Measurements from ENCODE around the gene TRIM44. TPM values are rescaled to one million over a fixed set of nuclear protein-coding genes. Genes with fewer than 3 reads are reported as not detected.
"Not testable (repeated sequence)": the region's sequence is repeated elsewhere in the genome, so short reads cannot be mapped to it uniquely, and the experiment has no call there.

The TRIM44 gene
- total RNA-seq, 1 donor = 42.1 TPM

- TF ChIP-seq CTCF (IDR thresholded peaks at IDR 0.05; ENCODE audit: insufficient read depth, low read length) = no peak
- no peak for DNase-seq (ENCODE audit: low read depth)
- H3K4me3 ChIP-seq (ENCODE audit: low read depth, low read length) = no peak overlapping the region
Measured at GRCh38 chr11:35712533-35712932, 50.0 kb downstream of the TRIM44 start.

- DNase-seq (ENCODE audit: low read depth) = peak; percentile 16
- no peak for TF ChIP-seq CTCF (IDR thresholded peaks at IDR 0.05; ENCODE audit: insufficient read depth, low read length)
Measured at GRCh38 chr11:35714882-35715627, 52.5 kb downstream of the TRIM44 start.

GRCh38 chr11:35715677-35716076, 53.1 kb downstream of the TRIM44 start:
- H3K4me3 ChIP-seq (ENCODE audit: low read depth, low read length); DNase-seq (ENCODE audit: low read depth): not testable (repeated sequence)

More at GRCh38 chr11:35714882-35715627, 52.5 kb downstream of the TRIM44 start:
- no peak overlapping the region for H3K4me3 ChIP-seq (ENCODE audit: low read depth, low read length)

- no peak for DNase-seq (ENCODE audit: low read depth)
- H3K4me3 ChIP-seq (ENCODE audit: low read depth, low read length) = no peak overlapping the region
- no peak for TF ChIP-seq CTCF (IDR thresholded peaks at IDR 0.05; ENCODE audit: insufficient read depth, low read length)
Measured at GRCh38 chr11:35717043-35717442, 54.5 kb downstream of the TRIM44 start.

GRCh38 chr11:35717520-35717919, 54.9 kb downstream of the TRIM44 start:
- no peak for DNase-seq (ENCODE audit: low read depth)
- H3K4me3 ChIP-seq (ENCODE audit: low read depth, low read length) = no peak overlapping the region
- TF ChIP-seq CTCF (IDR thresholded peaks at IDR 0.05; ENCODE audit: insufficient read depth, low read length) = no peak

- no peak for TF ChIP-seq CTCF (IDR thresholded peaks at IDR 0.05; ENCODE audit: insufficient read depth, low read length)
- DNase-seq (ENCODE audit: low read depth) = no peak
Measured at GRCh38 chr11:35721651-35722282, 59.2 kb downstream of the TRIM44 start.

GRCh38 chr11:35722641-35723040, 60.1 kb downstream of the TRIM44 start:
- H3K4me3 ChIP-seq (ENCODE audit: low read depth, low read length) = no peak overlapping the region
- no peak for TF ChIP-seq CTCF (IDR thresholded peaks at IDR 0.05; ENCODE audit: insufficient read depth, low read length)
- no peak for DNase-seq (ENCODE audit: low read depth)

More at GRCh38 chr11:35721651-35722282, 59.2 kb downstream of the TRIM44 start:
- no peak overlapping the region for H3K4me3 ChIP-seq (ENCODE audit: low read depth, low read length)

Data from fibroblast of the aortic adventitia (primary cell).